GM12878 (cell line): ENCODE data around the gene MYO1C. TPM values are rescaled to one million over a fixed set of nuclear protein-coding genes. Genes with fewer than 3 reads are reported as not detected.
"Not testable (repeated sequence)": the region's sequence is repeated elsewhere in the genome, so short reads cannot be mapped to it uniquely, and the experiment has no call there.

Experiments
- ATAC-seq: fragments of 200-7000 bp; cut with Tn5 transposase; 3 replicates; pipeline ENCODE4 v1.9.1; 2020; ENCODE audit warnings: mild to moderate bottlenecking, moderate library complexity
- BruUV-seq: library from RNA; stranded (reverse); fragments of 400-500 nt; replicated peaks from 2 replicates; lab custom pipeline; 2021; lab: Mats Ljungman, UMichigan
- CTCF ChIA-PET: fragments of 300-600 bp; sonication (Branson Sonifier 250); formaldehyde crosslinking; extraction: SDS; loops from one replicate; lab custom pipeline; 2021; ENCODE audit warnings: inconsistent platforms; lab: Yijun Ruan, JAX
- POLR2A ChIA-PET: fragments of 350-600 bp; formaldehyde crosslinking; extraction: SDS; loops from one replicate; lab custom pipeline; 2021; ENCODE audit warnings: inconsistent platforms; lab: Charles Lee
- RAD21 ChIA-PET: fragments of 300-600 bp; sonication (Branson Sonifier 250); formaldehyde crosslinking; loops from one replicate; lab custom pipeline; 2023; ENCODE audit warnings: antibody characterized with exemption; ENCODE audit not compliant: unreplicated experiment; lab: Charles Lee
- SMC1A ChIA-PET: fragments of 300-600 bp; sonication (Branson Sonifier 250); formaldehyde crosslinking; loops from one replicate; lab custom pipeline; 2023; ENCODE audit not compliant: unreplicated experiment, uncharacterized antibody; lab: Charles Lee
- DNase-seq: peaks from one replicate; pipeline ENCODE4 v3.0.0-alpha.2; 2011; ENCODE audit warnings: low read depth, low spot score
- FAIRE-seq: peaks from 3 replicates; lab custom pipeline; 2011; peaks lifted over from hg19 to GRCh38; lab: Jason Lieb, UNC
- H2AFZ ChIP-seq: 2 replicates; pipeline ENCODE4 v1.6.0; 2011; ENCODE audit warnings: low read depth, low read length, control low read depth; ENCODE audit not compliant: control insufficient read depth
- H3K27ac ChIP-seq: 2 replicates; pipeline ENCODE4 v1.5.1; 2011; ENCODE audit warnings: control low read depth; ENCODE audit not compliant: control insufficient read depth, insufficient read depth
- H3K27me3 ChIP-seq, 2 experiments: replicated peaks in 1 of 2; 2 replicates each; pipeline versions ENCODE4 v1.6.0 to v1.6.1; 2011; ENCODE audit warnings: low read length in 1 of 2; ENCODE audit not compliant: control insufficient read depth in 2 of 2, insufficient read depth in 2 of 2
- H3K36me3 ChIP-seq, 2 experiments: 2 replicates each; pipeline ENCODE4 v1.5.1; 2011; ENCODE audit warnings: low read length in 1 of 2; ENCODE audit not compliant: control insufficient read depth in 2 of 2, insufficient read depth in 2 of 2
- H3K4me1 ChIP-seq: 2 replicates; pipeline ENCODE4 v1.6.1; 2011; ENCODE audit warnings: mild to moderate bottlenecking, low read length, moderate library complexity, mixed read lengths; ENCODE audit not compliant: control insufficient read depth, insufficient read depth
- H3K4me2 ChIP-seq: 2 replicates; pipeline ENCODE4 v1.6.0; 2011; ENCODE audit warnings: control low read depth; ENCODE audit not compliant: control insufficient read depth, insufficient read depth
- H3K4me3 ChIP-seq: fragments of 200-600 bp; sonication (generic); 2 replicates; pipeline ENCODE4 v1.5.1; 2016
- H3K79me2 ChIP-seq: 2 replicates; pipeline ENCODE4 v1.6.0; 2011; ENCODE audit warnings: low read length; ENCODE audit not compliant: control insufficient read depth, insufficient read depth
- H3K9ac ChIP-seq: 2 replicates; pipeline ENCODE4 v1.8.0; 2011; ENCODE audit warnings: low read length, control low read depth, mixed read lengths; ENCODE audit not compliant: control insufficient read depth, insufficient read depth
- H3K9me3 ChIP-seq: replicated peaks from 3 replicates; pipeline ENCODE4 v1.5.1; 2011; ENCODE audit warnings: mild to moderate bottlenecking, low read length; ENCODE audit not compliant: control insufficient read depth, insufficient read depth
- H4K20me1 ChIP-seq: 2 replicates; pipeline ENCODE4 v1.6.0; 2011; ENCODE audit not compliant: control insufficient read depth, insufficient read depth
- BMI1 ChIP-seq: fragments of 450-650 bp; IDR thresholded peaks from 2 replicates; pipeline ENCODE4 v1.6.1; 2016; ENCODE audit warnings: mild to moderate bottlenecking, moderate library complexity, borderline replicate concordance
- CHD4 ChIP-seq: fragments of 200-600 bp; sonication (generic); IDR thresholded peaks from 2 replicates; pipeline ENCODE4 v1.6.1; 2016; ENCODE audit warnings: mild to moderate bottlenecking
- FOXM1 ChIP-seq: IDR thresholded peaks from 2 replicates; pipeline ENCODE4 v1.6.1; 2012; ENCODE audit warnings: low read depth, mild to moderate bottlenecking, inconsistent platforms, low read length, moderate library complexity
- LARP7 ChIP-seq: fragments of 450-650 bp; IDR thresholded peaks from 2 replicates; pipeline ENCODE4 v1.6.1; 2017; ENCODE audit warnings: mild to moderate bottlenecking
- NR2F1 ChIP-seq: fragments of 450-650 bp; conservative IDR thresholded peaks from 2 replicates; pipeline ENCODE4 v1.6.1; 2017; ENCODE audit warnings: mild to moderate bottlenecking
- PAX5 ChIP-seq: IDR thresholded peaks from 2 replicates; pipeline ENCODE4 v1.6.1; 2011; ENCODE audit warnings: low read depth, low read length, borderline replicate concordance
- RAD51 ChIP-seq: fragments of 450-650 bp; IDR thresholded peaks from 2 replicates; pipeline ENCODE4 v1.6.1; 2016; ENCODE audit warnings: moderate library complexity, mild to moderate bottlenecking, inconsistent platforms
- SREBF1 ChIP-seq: IDR thresholded peaks from 2 replicates; pipeline ENCODE4 v1.6.1; 2012; ENCODE audit warnings: mild to moderate bottlenecking, low read length
- YY1 ChIP-seq: IDR thresholded peaks from 2 replicates; pipeline ENCODE4 v1.6.1; 2011; ENCODE audit warnings: low read depth, mild to moderate bottlenecking, low read length
- ZNF622 ChIP-seq: fragments of 450-650 bp; IDR thresholded peaks from 2 replicates; pipeline ENCODE4 v1.6.1; 2017; ENCODE audit warnings: mild to moderate bottlenecking, inconsistent platforms
- WGBS: methylation state at CpG from one replicate; pipeline ENCODE4 v1.1.6; 2016; ENCODE audit warnings: low lambda C conversion rate; ENCODE audit not compliant: insufficient replicate concordance, insufficient coverage; ENCODE audit errors: missing lambda C conversion rate; 5-methylcytosine and 5-hydroxymethylcytosine counted together
- in situ Hi-C: fragments of 300-500 bp; cut with MboI; formaldehyde crosslinking; loops from 9 replicates; pipeline ENCODE4 v1.14.3; 2018; ENCODE audit warnings: mixed read lengths
- intact Hi-C: fragments of 100-400 bp; cut with micrococcal nuclease; formaldehyde crosslinking; loops from one replicate; pipeline ENCODE4 v1.14.2; 2022; ENCODE audit not compliant: unreplicated experiment
- polyA plus RNA-seq, 11 experiments: library from polyadenylated mRNA; depleted of rRNA in 4 of 11; unstranded in 6 of 11; stranded (reverse) in 5 of 11; fragments of >200 nt; fragmentation: Nextera tagmentation in 4 of 11; fragmentation: Illumina TruSeq in 1 of 11; extraction: Ambion mirVana in 4 of 11; extraction: Trizol in 1 of 11; gene quantifications; 1 replicate in 1 of 11; 2 replicates in 10 of 11; pipeline versions ENCODE4 v1.2.1 to v1.2.3, GENCODE V29; 2011 to 2016; ENCODE audit warnings: inconsistent platforms in 2 of 11, missing spikeins in 2 of 11, low read depth in 1 of 11
- total RNA-seq, 4 experiments: library from RNA; depleted of rRNA in 3 of 4; stranded (reverse); fragments of >200 nt in 3 of 4; fragmentation: Illumina TruSeq in 1 of 4; extraction: Trizol in 1 of 4; gene quantifications; 2 replicates each; pipeline versions ENCODE4 v1.2.1 to v1.2.3, GENCODE V29; 2013 to 2021

The MYO1C gene
- total and polyA plus RNA-seq, 10 of the 15 experiments (the other 5 are each of a cell fraction or from before 2014, with no cell fraction given): 1.2 to 92.0 (median 36.6) TPM

DNA sequence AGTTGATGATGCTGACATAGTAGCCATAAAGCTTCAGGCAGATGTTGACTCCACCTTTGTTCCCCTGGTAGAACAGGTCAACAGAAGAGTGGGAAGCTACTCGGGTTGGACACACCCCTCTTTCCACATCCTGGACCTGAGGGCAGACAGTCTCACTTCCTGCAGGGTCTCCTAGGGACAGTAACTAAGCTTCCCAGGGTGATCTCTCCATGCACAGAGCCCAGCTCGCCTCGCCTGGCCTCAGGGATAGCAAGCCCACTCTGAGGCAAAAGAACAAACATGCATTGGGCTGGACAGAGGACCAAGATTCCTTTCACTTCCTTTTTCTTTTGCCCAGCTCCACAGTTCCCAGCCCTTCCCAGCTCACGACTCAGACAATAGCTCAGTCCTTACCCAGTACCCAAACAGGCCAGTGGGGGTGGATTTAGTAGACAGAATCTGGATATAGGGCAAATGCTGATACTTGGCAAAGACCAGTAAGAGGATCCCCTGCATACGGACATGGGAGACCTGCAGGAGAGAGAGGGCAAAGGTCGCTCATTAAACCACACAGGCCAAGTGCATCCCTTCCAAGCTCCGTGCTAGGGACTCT, 16.9 kb upstream of the MYO1C start:
- no peak for ATAC-seq
- no TSS peak for BruUV-seq
- ChIA-PET SMC1A (interaction anchor here (1.3 kb wide), 1 partner anchor 144 kb away, joined by 6 read pairs; no protein-coding TSS in a partner anchor), CTCF (interaction anchor here (0.8 to 1.2 kb wide), 4 partner anchors 25 to 144 kb away, joined by 3 to 9 read pairs (median 4); no protein-coding TSS in a partner anchor), RAD21 (no interaction called here), POLR2A (no interaction called here)
- H3K4me3 ChIP-seq: no peak overlapping the region
- intact Hi-C loops (no loop called here), in situ Hi-C loops (no loop called here)
- H4K20me1 ChIP-seq: no peaks in the 10 kb centered on the region
- H3K9me3 ChIP-seq: no peaks in the 10 kb centered on the region
- no peak overlapping the region for H3K4me2 ChIP-seq
- TF ChIP-seq PAX5: no peak
- no peak for TF ChIP-seq NR2F1
- TF ChIP-seq CHD4: no peak
- TF ChIP-seq YY1: no peak
- no peak for TF ChIP-seq RAD51
- no peak for TF ChIP-seq LARP7
- TF ChIP-seq BMI1: no peak
- TF ChIP-seq ZNF622: no peak
- TF ChIP-seq SREBF1: no peak
- TF ChIP-seq FOXM1: no peak
- no peak overlapping the region for H2AFZ ChIP-seq
- no peak for FAIRE-seq
- H3K4me1 ChIP-seq: no peaks in the 10 kb centered on the region
- DNase-seq: no peak
- 51% methylated on average over 7 of the region's 7 CpGs for WGBS
- H3K27ac ChIP-seq: no peak overlapping the region
- H3K9ac ChIP-seq: no peak overlapping the region
- no peaks in the 10 kb centered on the region for H3K27me3 ChIP-seq
- H3K36me3 ChIP-seq: no peaks in the 10 kb centered on the region; a peak in 3 of 4 replicates
- H3K79me2 ChIP-seq: no peaks in the 10 kb centered on the region

GRCh38 chr17:1508709-1509108, 16.2 kb upstream of the MYO1C start:
- H3K36me3 ChIP-seq, FAIRE-seq, H3K4me1 ChIP-seq, H3K4me2 ChIP-seq, DNase-seq, SMC1A ChIA-PET, H2AFZ ChIP-seq, H3K9me3 ChIP-seq, in situ Hi-C loops, H3K9ac ChIP-seq, ATAC-seq, H3K4me3 ChIP-seq, POLR2A ChIA-PET, intact Hi-C loops, H4K20me1 ChIP-seq, BruUV-seq, H3K27me3 ChIP-seq, H3K79me2 ChIP-seq, RAD21 ChIA-PET, H3K27ac ChIP-seq: not testable (repeated sequence)
- CTCF ChIA-PET: interaction anchor here (1.0 to 1.2 kb wide), 2 partner anchors 26 to 143 kb away, joined by 3 to 9 read pairs; no protein-coding TSS in a partner anchor
- WGBS: 97% methylated on average over 14 of the region's 25 CpGs
